Panc1 (cell line): ENCODE measurements around the gene NELL2. TPM values are rescaled to one million over a fixed set of nuclear protein-coding genes. Genes with fewer than 3 reads are reported as not detected.

Experiments
- ATAC-seq: fragments of 200-7000 bp; cut with Tn5 transposase; 2 replicates; pipeline ENCODE4 v1.9.1; 2020; ENCODE audit warnings: mild to moderate bottlenecking, moderate library complexity
- BruUV-seq: library from RNA; stranded (reverse); fragments of 400-500 nt; replicated peaks from 2 replicates; lab custom pipeline; 2021; lab: Mats Ljungman, UMichigan
- CTCF ChIA-PET: fragments of 300-600 bp; sonication (Branson Sonifier 250); formaldehyde crosslinking; loops from one replicate; lab custom pipeline; 2022; ENCODE audit warnings: antibody characterized with exemption; lab: Charles Lee
- POLR2A ChIA-PET: fragments of 300-600 bp; sonication (Branson Sonifier 250); formaldehyde crosslinking; loops from one replicate; lab custom pipeline; 2022; ENCODE audit warnings: antibody characterized with exemption; lab: Charles Lee
- DNase-seq: peaks from one replicate; pipeline ENCODE4 v3.0.0-alpha.2; 2010; ENCODE audit warnings: low read depth, low spot score
- H3K27ac ChIP-seq: 2 replicates; pipeline ENCODE4 v1.5.1; 2011; ENCODE audit warnings: mild to moderate bottlenecking, low read length, inconsistent platforms
- H3K27me3 ChIP-seq: fragments of 200-500 bp; sonication (Bioruptor generic); 2 replicates; pipeline ENCODE4 v1.6.0; 2014; ENCODE audit warnings: low read length, inconsistent platforms; ENCODE audit not compliant: control insufficient read depth, insufficient read depth
- H3K36me3 ChIP-seq: fragments of 200-500 bp; sonication (Bioruptor generic); 2 replicates; pipeline ENCODE4 v1.5.1; 2014; ENCODE audit warnings: inconsistent platforms, mild to moderate bottlenecking, low read length, moderate library complexity; ENCODE audit not compliant: control insufficient read depth, insufficient read depth
- H3K4me1 ChIP-seq: 2 replicates; pipeline ENCODE4 v1.5.1; 2011; ENCODE audit warnings: inconsistent platforms, mild to moderate bottlenecking, low read length, moderate library complexity; ENCODE audit not compliant: control insufficient read depth, insufficient read depth
- H3K4me3 ChIP-seq, 2 experiments: 2 replicates each; pipeline ENCODE4 v1.5.1; 2011 to 2012; ENCODE audit warnings: low read depth in 2 of 2, low read length in 2 of 2, mild to moderate bottlenecking in 2 of 2, inconsistent platforms in 1 of 2, moderate library complexity in 1 of 2
- H3K9me3 ChIP-seq: fragments of 200-500 bp; sonication (Bioruptor generic); 2 replicates; pipeline ENCODE4 v1.5.1; 2014; ENCODE audit warnings: low read depth, mild to moderate bottlenecking, inconsistent platforms, low read length, moderate library complexity; ENCODE audit not compliant: control insufficient read depth, insufficient read depth
- CTCF ChIP-seq: fragments of 450-650 bp; IDR thresholded peaks from 2 replicates; pipeline ENCODE4 v1.5.1; 2017; ENCODE audit warnings: mild to moderate bottlenecking
- POLR2AphosphoS5 ChIP-seq: IDR thresholded peaks from 2 replicates; pipeline ENCODE4 v1.6.1; 2012; ENCODE audit warnings: mild to moderate bottlenecking, low read depth, low read length, moderate library complexity
- REST ChIP-seq, 2 experiments: IDR thresholded peaks; 2 replicates each; pipeline ENCODE4 v1.6.1; 2011 to 2012; ENCODE audit warnings: low read depth in 2 of 2, control low read depth in 1 of 2, low read length in 1 of 2, mild to moderate bottlenecking in 1 of 2, moderate library complexity in 1 of 2; ENCODE audit not compliant: insufficient read depth in 1 of 2
- SIN3A ChIP-seq: IDR thresholded peaks from 2 replicates; pipeline ENCODE4 v1.6.1; 2012; ENCODE audit warnings: low read depth, mild to moderate bottlenecking, low read length, moderate library complexity, borderline replicate concordance; ENCODE audit not compliant: insufficient read depth
- TCF7L2 ChIP-seq: IDR thresholded peaks from 2 replicates; pipeline ENCODE4 v1.6.1; 2011; ENCODE audit warnings: mild to moderate bottlenecking, low read depth, low read length, inconsistent platforms
- in situ Hi-C: cut with HindIII; loops from 2 replicates; pipeline ENCODE4 v1.10.0; 2016; ENCODE audit warnings: low sequenced_read_pairs, low pct_unique_long_range_greater_than_20kb
- intact Hi-C: fragments of 100-400 bp; cut with micrococcal nuclease; formaldehyde crosslinking; loops from one replicate; pipeline ENCODE4 v1.10.0; 2022; ENCODE audit not compliant: unreplicated experiment
- total RNA-seq: library from RNA; stranded (reverse); gene quantifications from one replicate; pipeline ENCODE4 v1.2.1, GENCODE V29; 2021; ENCODE audit not compliant: unreplicated experiment

The NELL2 gene
- total RNA-seq, 1 experiment from 2014 or later, result 0.28 TPM

DNA sequence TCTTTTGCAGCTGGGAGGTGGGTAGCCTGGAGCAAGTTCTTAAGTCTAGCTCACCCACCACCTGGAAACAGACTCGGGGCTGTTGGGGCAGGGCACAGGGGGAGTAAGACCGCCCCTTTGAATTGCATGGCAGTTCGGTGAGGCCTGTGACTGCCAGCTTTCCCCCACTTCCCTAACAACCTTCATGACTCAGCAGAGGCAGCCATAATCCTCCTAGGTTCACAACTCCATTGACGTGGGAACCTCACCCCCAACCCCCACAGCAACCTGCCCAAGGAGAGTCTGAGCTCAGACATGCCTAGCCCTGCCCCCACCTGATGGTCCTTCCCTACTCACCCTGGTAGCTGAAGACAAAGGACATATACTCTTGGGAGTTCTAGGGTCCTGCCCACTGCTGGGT, 87.4 kb downstream of the NELL2 start:
- CTCF ChIA-PET, result no interaction called here
- POLR2A ChIA-PET, result no interaction called here
- no peak overlapping the region for H3K4me3 ChIP-seq
- in situ Hi-C loops, result no loop called here
- H3K27me3 ChIP-seq, result no peaks in the 10 kb centered on the region
- intact Hi-C loops, result no loop called here
- TF ChIP-seq REST (IDR thresholded peaks at IDR 0.05; ENCODE audit: insufficient read depth in 1 of 2, low read depth in 2 of 2, low read length in 1 of 2) (no peak), POLR2AphosphoS5 (no peak), CTCF (no peak), TCF7L2 (no peak), SIN3A (no peak)
- peaks cover 1% of the 10 kb centered on the region; the same call in 1 of the 2 replicates for H3K9me3 ChIP-seq
- ATAC-seq (no peak), DNase-seq (no peak)
- no peak overlapping the region for H3K27ac ChIP-seq
- no TSS peak for BruUV-seq
- H3K4me1 ChIP-seq, result no peaks in the 10 kb centered on the region
- H3K36me3 ChIP-seq, result no peaks in the 10 kb centered on the region

GRCh38 chr12:44780221-44780790, 95.8 kb downstream of the NELL2 start:
- in situ Hi-C loops, result no loop called here
- peaks cover 5% of the 10 kb centered on the region; the same call in 1 of the 2 replicates for H3K9me3 ChIP-seq
- H3K27ac ChIP-seq, result no peak overlapping the region
- BruUV-seq, result no TSS peak
- H3K4me1 ChIP-seq, result no peaks in the 10 kb centered on the region
- no peak for DNase-seq
- CTCF ChIA-PET, result no interaction called here
- no peaks in the 10 kb centered on the region for H3K27me3 ChIP-seq
- no peak overlapping the region for H3K4me3 ChIP-seq
- intact Hi-C loops, result no loop called here
- no peak for ATAC-seq
- TF ChIP-seq POLR2AphosphoS5 (no peak), TCF7L2 (no peak), CTCF (no peak)
- H3K36me3 ChIP-seq, result no peaks in the 10 kb centered on the region
- POLR2A ChIA-PET, result no interaction called here
